Measurements from ENCODE around the gene SLC35F3.

Gene SLC35F3

DNA sequence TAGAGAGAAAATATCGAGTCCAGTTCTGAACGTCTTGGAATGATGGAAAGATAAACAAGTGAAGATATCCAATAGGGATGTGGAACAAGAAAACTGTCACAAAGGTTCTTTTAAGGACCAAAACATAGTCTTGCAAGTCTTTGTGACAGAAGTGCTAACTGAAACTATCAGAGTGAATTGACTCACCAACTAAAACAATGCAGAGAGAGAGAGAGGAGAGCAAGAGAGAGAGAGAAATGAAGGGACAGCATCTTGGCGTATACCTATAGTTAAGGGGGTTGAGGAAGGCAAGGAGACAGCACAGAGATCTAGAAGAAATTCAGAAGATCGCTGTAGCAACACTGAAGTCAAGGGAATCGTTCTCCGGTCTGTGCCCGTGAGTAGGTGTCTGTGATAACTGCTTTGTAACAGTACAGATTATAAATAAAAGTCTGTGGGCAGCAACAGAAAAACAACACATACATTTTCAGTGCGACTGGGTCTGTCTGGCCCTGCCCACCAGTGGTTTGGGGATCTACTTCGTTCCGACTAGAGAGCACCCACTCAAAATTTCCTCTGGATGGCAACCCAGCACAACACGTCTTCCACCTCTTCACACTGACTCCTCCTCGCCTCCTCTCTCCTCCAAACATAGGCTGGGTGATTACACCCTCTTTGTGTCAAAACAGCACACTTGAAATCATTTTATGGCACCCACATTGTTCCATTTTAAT, 464.0 kb downstream of the SLC35F3 start:
- no peak for DNase-seq (ENCODE audit: low spot score)

DNA sequence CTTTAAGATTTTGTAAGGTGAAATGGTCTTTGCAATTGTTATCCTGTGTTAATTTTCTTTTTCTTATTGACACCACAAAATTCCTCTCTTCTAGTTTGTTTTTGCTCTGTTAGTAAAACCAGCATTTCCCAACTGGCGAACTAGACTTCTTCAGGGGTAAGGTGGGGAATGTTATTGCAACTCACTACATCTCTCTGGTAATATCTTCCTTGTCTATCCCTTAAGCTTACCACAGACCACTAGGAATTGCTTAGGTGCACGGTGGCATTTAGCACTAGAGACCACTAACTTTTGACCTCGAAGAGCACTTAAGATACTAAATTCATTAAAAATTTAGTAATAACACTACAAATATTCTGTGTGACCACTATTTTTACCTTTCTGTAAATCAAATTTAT, 464.6 kb downstream of the SLC35F3 start:
- no peak for DNase-seq (ENCODE audit: low spot score)

DNA sequence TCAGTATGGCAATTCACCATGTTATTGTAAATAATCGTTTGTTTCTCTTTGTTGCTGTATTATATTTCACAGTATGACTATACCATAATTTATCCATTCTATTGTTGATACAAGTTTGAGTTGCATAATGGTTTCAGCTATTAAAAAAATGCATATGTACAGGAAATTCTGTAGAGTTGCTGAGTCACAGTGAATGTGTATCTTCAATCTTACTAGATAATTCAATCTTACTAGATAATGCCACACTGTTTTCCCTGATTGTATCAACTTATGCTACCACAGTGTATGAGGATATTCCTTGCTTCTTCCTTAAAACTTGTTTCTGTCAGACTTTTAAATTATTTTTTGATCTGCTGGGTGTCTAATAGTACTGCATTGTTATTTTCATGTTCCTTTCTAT, 465.3 kb downstream of the SLC35F3 start:
- no peak for DNase-seq (ENCODE audit: low spot score)

DNA sequence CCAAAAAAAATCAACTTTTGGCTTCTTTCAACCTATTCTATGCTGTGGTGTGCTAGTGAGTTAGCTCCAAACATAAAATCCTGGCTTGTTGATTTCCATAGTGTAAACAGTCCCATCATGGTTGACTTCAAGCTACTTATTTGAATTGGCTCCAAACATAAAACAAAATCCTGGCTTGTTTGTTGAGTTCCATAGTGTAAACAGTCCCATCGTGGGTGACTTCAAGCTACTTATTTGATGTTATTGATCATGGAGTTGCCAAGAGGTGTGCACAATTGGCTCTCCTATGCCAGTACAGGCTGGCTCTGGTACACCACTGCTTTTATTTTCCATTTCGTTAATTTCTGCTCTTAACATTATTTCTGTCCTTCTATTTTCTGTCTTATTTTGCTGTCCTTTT, 466.9 kb downstream of the SLC35F3 start:
- no peak for DNase-seq (ENCODE audit: low spot score)

DNA sequence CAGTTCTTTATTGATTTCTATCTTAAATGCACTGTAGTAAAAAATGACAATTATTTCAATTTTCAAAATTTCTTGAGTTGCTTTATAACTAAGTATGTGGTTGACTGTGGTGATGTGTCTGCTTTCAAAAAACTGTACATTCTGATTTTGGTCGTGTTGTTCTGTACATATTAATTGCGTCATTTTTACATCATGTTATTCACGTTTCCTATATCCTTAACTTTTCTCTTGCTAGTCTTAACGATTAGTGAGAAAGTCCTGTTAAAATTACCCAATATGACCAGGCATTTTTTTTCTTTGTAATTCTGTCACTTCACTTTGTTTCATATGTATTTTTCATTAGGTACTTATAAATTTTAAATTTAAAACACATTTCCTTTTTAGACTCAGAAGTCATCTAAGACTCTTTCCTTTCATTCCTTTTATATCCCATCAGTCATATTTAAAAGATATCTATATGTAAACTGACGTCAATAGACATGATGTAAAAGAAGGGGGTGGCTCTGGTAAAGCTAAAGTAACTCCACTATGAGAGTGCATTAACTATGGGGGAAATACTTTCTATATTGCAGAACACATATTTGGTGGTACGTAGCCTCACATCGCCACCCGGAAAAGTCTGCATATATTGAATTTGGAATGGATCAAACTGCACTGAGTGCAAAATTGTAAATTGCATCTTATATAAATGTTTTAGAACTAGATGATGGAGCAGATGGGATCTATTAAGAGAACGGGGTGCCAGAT, 467.7 kb downstream of the SLC35F3 start:
- no peak for DNase-seq (ENCODE audit: low spot score)

DNA sequence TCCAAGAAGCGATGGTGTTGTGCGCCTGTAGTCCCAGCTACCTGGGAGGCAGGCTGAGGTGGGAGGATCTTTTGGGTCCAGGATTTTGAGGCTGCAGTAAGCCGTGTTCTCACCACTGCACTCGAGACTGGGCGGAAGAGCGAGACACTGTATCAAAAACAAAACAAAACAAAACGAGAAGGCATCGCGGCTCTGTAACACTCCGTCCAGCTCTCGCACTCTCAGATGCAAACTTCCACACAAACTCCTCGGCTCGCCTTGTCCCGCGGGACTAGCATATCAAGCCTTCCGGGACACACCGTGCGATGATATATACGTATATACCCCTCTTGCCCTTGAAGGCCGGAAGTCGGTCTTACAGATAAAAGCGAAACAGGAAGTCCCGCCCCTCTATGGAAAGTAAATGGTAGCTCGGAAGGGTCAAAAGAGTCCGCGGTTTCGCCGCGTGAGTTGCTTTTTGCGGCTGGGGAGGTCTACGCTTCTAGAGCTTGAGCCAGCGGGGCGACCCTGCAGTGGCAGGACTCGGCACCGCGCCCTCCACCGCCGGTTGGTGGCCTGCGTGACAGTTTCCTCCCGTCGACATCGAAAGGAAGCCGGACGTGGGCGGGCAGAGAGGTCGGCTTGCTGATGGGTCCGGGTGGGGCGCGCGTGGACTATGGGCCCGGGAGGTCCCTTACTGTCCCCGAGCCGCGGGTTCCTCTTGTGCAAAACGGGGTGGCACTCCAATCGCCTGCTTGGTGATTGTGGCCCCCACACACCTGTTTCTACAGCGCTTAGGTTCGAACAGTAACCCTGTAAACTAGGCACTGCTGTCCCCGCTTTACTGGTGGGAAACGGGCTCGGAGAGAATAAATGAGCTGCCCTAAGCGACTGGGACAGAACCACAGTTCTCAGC, 468.8 kb downstream of the SLC35F3 start, which contains the start of gene COA6:
Gene COA6, plus strand, starts transcription at position 393 of the 895 bp plus-strand sequence. Its CDS starts 11 bp downstream, at position 404.
- DNase-seq (ENCODE audit: low spot score) = peak; percentile 99

DNA sequence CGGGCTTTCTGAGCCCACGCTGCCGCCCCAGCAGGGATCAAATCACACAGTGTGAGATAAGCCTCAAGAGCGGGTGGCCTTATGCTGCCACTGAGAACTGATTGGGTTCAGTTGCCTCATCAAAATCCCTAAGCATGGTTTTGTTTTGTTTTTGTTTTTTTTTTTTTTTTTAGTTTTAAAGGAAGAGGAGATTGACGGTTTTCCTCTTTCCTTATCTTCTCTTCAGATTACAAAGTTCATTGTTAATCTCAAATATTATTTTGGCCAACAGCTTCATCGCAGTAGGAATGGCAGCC, 469.4 kb downstream of the SLC35F3 start:
- DNase-seq (ENCODE audit: low spot score) = no peak

Measured in NAMALWA (cell line).